ENCODE data around the gene CCR5AS.

Gene CCR5AS

GRCh38 chr3:46358466-46358865 lies 48.4 kb downstream of the CCR5AS start:
- Mint-ChIP-seq H3K4me3 (no peak overlapping the region), H3K36me3 (ENCODE audit: low read depth) (no peaks in the 10 kb centered on the region), H3K27ac (no peak overlapping the region), H3K27me3 (ENCODE audit: insufficient read depth) (peaks cover 44% of the 10 kb centered on the region), H3K9me3 (no peaks in the 10 kb centered on the region), H3K4me1 (ENCODE audit: low read depth) (peaks cover 6% of the 10 kb centered on the region; the same call in 1 of the 2 replicates)
- TF ChIP-seq, protein P1, sequence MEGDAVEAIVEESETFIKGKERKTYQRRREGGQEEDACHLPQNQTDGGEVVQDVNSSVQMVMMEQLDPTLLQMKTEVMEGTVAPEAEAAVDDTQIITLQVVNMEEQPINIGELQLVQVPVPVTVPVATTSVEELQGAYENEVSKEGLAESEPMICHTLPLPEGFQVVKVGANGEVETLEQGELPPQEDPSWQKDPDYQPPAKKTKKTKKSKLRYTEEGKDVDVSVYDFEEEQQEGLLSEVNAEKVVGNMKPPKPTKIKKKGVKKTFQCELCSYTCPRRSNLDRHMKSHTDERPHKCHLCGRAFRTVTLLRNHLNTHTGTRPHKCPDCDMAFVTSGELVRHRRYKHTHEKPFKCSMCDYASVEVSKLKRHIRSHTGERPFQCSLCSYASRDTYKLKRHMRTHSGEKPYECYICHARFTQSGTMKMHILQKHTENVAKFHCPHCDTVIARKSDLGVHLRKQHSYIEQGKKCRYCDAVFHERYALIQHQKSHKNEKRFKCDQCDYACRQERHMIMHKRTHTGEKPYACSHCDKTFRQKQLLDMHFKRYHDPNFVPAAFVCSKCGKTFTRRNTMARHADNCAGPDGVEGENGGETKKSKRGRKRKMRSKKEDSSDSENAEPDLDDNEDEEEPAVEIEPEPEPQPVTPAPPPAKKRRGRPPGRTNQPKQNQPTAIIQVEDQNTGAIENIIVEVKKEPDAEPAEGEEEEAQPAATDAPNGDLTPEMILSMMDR (IDR thresholded peaks at IDR 0.05) = no peak
- DNase-seq = no peak

GRCh38 chr3:46356909-46357308 lies 50.0 kb downstream of the CCR5AS start:
- H3K9me3 Mint-ChIP-seq = no peaks in the 10 kb centered on the region
- H3K4me3 Mint-ChIP-seq = no peak overlapping the region
- H3K36me3 Mint-ChIP-seq (ENCODE audit: low read depth) = no peaks in the 10 kb centered on the region
- TF ChIP-seq, protein P1 (IDR thresholded peaks at IDR 0.05) = no peak
- peaks cover 48% of the 10 kb centered on the region for H3K27me3 Mint-ChIP-seq (ENCODE audit: insufficient read depth)
- H3K27ac Mint-ChIP-seq = no peak overlapping the region
- no peak for DNase-seq
- peaks cover 6% of the 10 kb centered on the region; the same call in 1 of the 2 replicates for H3K4me1 Mint-ChIP-seq (ENCODE audit: low read depth)

- Mint-ChIP-seq H3K27me3 (ENCODE audit: insufficient read depth) (peaks cover 50% of the 10 kb centered on the region), H3K4me3 (no peak overlapping the region), H3K9me3 (no peaks in the 10 kb centered on the region), H3K4me1 (ENCODE audit: low read depth) (peaks cover 3% of the 10 kb centered on the region; the same call in 1 of the 2 replicates), H3K36me3 (ENCODE audit: low read depth) (no peaks in the 10 kb centered on the region), H3K27ac (no peak overlapping the region)
- DNase-seq = no peak
- TF ChIP-seq, protein P1 (IDR thresholded peaks at IDR 0.05) = no peak
Measured at GRCh38 chr3:46356276-46356675, 50.6 kb downstream of the CCR5AS start.

- Mint-ChIP-seq H3K27ac (no peak overlapping the region), H3K4me1 (ENCODE audit: low read depth) (no peaks in the 10 kb centered on the region), H3K4me3 (no peak overlapping the region), H3K9me3 (no peaks in the 10 kb centered on the region), H3K36me3 (ENCODE audit: low read depth) (no peaks in the 10 kb centered on the region), H3K27me3 (ENCODE audit: insufficient read depth) (peaks cover 50% of the 10 kb centered on the region)
- TF ChIP-seq, protein P1 (IDR thresholded peaks at IDR 0.05) = no peak
- no peak for DNase-seq
Measured at GRCh38 chr3:46354984-46355383, 51.9 kb downstream of the CCR5AS start.

DNA sequence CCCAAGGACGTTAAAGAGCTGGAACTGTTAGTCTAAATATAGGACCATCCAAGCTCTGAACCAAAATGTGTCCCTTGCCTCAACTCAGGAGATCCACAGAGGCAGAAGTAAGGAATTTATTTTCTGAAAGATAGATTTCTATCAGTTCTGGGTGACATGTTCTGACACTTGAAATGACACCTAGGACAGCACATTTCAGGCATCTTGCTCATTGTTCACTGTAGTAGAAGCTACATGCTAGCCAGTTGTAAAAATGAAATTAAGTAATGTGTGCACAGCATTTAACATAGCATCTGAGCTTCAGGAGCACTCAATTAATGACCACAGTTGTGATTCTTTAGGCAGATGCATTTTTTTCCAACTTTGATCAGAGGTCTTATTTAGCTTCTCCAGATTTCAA lies 52.4 kb downstream of the CCR5AS start:
- H3K4me3 Mint-ChIP-seq = no peak overlapping the region

More for the DNA sequence above, 52.4 kb downstream of the CCR5AS start:
- DNase-seq = no peak
- TF ChIP-seq, protein P1 (IDR thresholded peaks at IDR 0.05) = no peak
- Mint-ChIP-seq H3K9me3 (no peaks in the 10 kb centered on the region), H3K4me1 (ENCODE audit: low read depth) (no peaks in the 10 kb centered on the region), H3K27me3 (ENCODE audit: insufficient read depth) (peaks cover 49% of the 10 kb centered on the region), H3K36me3 (ENCODE audit: low read depth) (no peaks in the 10 kb centered on the region), H3K27ac (no peak overlapping the region)

Data from HFFc6 (cell line).